Mesenteric fat pad (tissue), 1 donor: ENCODE measurements around the gene RNF225. TPM values are rescaled to one million over a fixed set of nuclear protein-coding genes. Genes with fewer than 3 reads are reported as not detected.
"Not testable (repeated sequence)": the region's sequence is repeated elsewhere in the genome, so short reads cannot be mapped to it uniquely, and the experiment has no call there.

ENCODE experiments used
- DNase-seq: peaks from one replicate; pipeline ENCODE4 v3.0.0-alpha.2; 2020; ENCODE audit warnings: low spot score
- total RNA-seq: library from RNA; stranded (reverse); fragmentation: NEBNext Ultra II Directional; extraction: Animal tissue kit (Norgen Biotek cat#: 25700); gene quantifications from one replicate; pipeline ENCODE4 v1.2.1, GENCODE V29; 2021
- donor health status: DM: yes; HTN: yes; CAD: no.

Gene RNF225
- total RNA-seq, 1 donor from 2014 or later, result not detected

DNA sequence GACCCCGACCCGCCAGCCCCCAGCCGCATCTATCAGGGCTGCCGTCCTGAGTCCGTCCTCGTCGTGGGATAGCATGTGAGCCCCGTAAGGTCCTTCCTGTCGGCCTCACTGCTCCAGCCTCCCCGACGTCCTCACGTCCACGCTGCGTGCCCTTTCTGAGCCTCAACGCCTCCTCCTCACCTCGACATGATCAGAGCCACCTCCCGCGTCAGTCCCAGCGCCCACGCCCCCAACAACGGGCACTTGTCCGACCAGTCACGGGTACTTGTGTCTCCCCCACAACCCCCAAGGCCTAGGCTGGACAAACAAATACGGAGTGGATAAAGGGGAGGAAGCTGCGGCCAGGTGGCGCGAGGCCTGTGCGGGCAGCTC lies 33.6 kb upstream of the RNF225 start:
- peak; percentile 89 for DNase-seq

GRCh38 chr19:58362272-58362994 lies 33.0 kb upstream of the RNF225 start, which contains the start of gene ZNF497:
ZNF497 (minus strand) TSS chr19:58362751; CDS start chr19:58357635, 5,116 bp downstream.
- DNase-seq, result peak; percentile 99

DNA sequence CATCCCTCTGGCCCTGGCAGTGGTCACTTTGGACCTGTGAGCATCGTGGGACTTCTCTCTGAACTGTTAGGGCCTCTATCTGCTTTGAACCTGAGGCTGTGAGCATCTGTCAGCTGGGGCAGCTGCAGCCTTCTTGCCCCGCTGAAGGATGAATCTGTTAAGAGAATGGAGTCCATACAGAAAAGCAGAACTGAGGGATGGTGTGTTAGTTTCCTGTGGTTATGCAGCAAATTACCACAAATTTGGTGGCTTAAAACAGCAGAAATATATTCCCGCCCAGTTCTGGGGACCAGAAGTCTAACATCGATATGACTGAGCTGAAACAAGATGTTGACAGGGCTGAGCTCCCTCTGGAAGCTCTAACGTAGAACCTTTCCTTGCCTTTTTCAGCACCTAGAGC lies 31.3 kb upstream of the RNF225 start:
- no peak for DNase-seq

DNA sequence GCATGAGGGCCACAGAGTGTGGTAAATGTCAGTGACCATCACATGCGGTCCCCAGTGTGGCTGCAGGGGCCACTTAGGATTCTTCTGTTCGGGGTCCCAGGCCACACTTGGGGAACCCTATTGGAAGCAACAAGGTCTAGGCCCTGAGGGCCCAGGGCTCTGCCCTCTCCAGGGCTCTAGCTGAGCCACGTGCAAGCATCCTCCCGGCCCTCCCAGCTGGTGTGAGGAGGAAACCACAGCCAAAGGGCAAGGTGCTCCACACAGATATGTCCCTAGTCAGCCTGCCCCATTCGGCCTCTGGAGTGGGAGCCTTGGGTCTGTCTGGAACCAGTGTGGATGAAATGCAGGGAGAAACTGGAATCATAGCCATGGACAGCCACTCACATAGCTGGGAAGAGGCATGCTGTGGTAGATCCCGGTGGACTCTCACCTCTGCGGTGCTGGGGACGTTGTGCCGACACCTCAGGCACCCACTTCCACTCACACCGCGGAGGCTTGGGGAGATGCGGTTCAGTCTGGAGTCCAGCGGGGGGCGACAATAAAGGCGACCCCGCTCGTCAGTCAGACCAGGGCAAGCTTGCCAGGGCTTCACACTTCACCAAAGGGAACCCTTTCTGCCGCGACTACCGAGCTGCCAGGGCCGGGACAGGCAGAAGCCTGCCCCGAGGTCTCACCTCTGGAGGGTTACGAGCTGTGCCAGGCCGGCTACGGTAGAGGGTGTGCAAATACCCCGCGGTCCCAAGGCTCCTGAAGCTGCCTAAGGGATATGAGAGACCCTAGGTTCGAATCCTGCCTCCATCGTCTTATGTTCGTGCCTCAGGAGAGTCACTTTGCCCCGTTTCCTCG lies 28.6 kb upstream of the RNF225 start:
- DNase-seq, result no peak

GRCh38 chr19:58367698-58368454 lies 27.6 kb upstream of the RNF225 start:
- DNase-seq, result no peak

- no peak for DNase-seq
Observed at GRCh38 chr19:58368561-58369360, 26.7 kb upstream of the RNF225 start.

DNA sequence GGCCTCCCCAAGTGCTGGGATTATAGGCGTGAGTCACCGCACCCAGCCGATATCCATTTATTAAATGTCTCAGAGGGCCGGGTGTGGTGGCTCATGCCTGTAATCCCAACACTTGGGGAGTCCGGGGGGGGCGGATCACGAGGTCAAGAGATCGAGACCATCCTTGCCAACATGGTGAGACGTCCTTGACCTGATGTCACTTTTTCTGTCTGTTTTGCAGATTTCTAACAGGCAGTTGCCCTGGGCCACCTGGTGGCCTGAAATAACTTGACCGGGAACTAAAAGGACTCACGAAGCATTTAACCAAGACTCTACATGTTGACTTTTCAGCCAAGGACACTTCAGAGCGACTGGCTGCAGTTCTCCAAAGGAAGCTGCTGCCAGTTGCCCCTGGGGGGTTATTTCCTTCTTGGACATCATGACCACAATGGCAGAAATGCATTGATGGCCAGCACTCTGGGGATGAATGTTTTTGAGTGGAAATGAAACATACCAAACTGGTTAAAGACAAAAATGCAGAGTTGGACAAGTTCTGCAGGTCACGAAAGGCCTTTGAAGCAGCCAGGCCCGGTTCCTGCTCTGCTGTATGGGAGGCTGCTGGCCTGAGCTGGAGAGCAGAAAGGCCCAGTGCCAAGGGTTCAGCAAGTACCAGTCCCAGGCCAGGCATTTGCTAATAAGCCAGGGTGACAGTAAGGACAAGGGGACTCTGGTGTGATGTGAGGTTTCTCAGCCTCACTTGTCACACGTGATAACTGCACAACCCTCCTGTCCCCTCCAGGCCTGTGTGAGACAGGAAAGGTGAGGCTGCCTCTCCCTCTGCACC lies 22.9 kb upstream of the RNF225 start:
- no peak for DNase-seq

GRCh38 chr19:58374200-58374599 lies 21.3 kb upstream of the RNF225 start:
- no peak for DNase-seq

GRCh38 chr19:58376724-58377123 lies 18.7 kb upstream of the RNF225 start:
- not testable (repeated sequence) for DNase-seq

DNA sequence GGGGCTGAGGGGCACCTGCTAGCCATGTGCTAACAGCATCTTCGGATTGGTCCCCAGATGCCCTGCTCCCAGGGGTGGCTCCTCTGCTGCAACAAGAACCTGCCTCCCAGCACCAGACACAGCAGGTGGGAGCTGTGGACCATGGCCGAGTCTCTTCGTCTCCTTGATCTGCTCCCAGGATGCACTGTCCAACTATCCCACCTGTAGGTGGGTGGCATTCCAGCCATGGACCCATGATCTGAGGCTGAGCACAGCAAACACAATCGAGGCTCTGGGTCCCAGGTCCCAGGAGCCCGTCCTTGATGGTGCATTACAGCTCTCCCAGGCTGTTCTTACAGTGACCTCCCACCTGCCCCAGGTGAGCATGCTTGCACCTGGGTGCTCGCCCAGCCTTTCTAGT lies 16.2 kb upstream of the RNF225 start:
- DNase-seq, result no peak

GRCh38 chr19:58380037-58380661 lies 15.3 kb upstream of the RNF225 start:
- no peak for DNase-seq

GRCh38 chr19:58380662-58381459 lies 14.6 kb upstream of the RNF225 start, which contains the start of gene ZNF837:
ZNF837 (minus strand) TSS chr19:58381030; CDS start chr19:58369332, 11,698 bp downstream.
- DNase-seq, result peak; percentile 98

DNA sequence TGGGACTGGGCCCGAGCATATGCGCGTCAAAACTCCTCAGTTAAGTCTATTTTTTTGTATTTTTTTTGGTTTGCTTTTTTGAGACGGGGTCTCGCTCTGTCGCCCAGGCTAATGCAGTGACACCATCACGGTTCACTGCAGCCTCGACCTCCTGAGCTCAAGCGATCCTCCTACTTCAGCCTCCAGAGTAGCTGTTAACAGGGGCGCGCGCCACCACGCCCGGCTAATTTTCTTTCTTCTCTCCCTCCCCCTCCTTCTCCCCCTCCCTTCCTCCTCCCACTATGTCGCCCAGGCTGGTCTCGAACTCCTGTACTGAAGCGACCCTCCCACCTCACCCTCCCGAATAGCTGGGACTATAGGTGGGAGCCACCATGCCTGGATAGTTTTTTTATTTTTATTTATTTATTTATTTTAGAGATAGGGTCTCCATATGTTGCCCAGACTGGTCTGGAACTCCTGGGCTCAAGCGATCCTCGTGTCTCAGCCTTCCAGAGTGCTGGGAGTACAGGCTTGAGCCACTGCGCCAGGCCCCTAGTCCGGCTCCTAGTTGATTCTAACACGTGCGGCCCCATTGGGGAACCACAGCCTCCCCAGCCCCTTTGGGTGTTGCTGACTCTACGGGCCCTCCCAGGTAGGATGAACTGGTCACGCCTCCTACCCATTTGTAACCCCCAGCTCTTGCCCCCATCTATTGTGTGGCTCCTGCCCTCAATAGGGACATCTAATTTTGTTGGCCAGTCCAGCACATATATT lies 13.8 kb upstream of the RNF225 start:
- no peak for DNase-seq

DNA sequence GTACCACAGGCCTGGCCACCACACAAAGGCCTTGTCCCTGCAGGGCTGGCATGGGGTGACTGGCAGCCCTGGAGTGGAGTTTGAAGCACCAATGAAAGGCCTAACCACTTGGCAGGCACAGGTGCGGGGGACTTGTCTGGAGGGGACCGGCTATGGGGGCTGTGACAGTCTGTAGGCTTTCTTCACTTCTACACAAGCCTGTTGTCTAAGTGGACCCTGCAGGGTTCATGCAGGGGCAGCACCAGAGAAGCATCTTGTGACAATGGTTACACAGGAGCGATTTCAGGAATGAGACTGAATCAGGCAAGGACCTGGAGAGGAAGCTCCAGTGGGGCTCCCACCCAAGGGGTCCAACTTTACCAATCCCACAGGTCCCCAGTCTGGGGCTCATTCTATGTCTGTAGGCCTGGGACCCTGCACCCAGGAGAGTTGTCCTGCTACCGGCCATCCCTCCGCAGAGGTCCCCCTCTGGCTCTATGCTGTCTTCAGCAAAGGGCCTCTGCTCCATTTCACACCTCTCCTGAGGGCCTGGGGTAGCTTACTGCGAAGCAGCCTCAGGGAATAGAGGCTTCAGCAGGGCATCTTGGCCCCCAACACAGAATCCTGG lies 12.4 kb upstream of the RNF225 start:
- no peak for DNase-seq

DNA sequence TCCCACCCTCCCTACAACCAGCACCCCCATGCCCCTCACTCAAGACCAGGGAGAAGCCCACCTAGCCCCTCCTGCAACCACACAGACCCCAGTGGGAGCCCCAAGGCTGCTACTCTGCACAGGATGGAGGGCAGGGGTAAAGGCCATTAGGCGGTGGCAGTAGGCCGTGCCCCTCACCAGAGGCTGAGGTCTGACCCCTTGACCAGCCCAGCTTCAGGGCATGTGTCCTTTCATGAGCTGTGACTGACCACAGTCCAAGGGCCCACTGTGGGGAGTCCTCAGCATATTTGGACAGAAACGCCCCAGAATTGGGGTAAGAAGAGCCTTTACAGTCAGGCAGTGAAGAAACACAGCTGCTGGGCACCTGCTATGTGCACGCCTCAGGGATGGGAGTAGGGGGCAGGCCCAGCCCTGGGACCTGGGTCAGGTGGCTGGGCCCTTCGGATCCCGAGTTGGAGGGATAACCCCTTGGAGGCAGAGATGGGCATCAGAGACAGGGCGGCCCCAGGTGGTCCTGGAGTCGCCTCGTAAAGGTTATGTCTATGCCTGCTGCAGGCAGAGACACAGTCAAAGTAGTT lies 10.1 kb upstream of the RNF225 start:
- DNase-seq, result no peak

- DNase-seq, result no peak
Observed at GRCh38 chr19:58385891-58386575, 9.4 kb upstream of the RNF225 start.
